Progenitor cell of endocrine pancreas (in vitro differentiated cells): ENCODE data around the gene IL34. TPM values are rescaled to one million over a fixed set of nuclear protein-coding genes. Genes with fewer than 3 reads are reported as not detected.
A peak's percentile ranks its signal among the peaks of the same experiment; 100 is the strongest.

Source experiments
- DNase-seq: peaks from one replicate; pipeline ENCODE4 v3.0.0; 2021; ENCODE audit warnings: low spot score; ENCODE audit not compliant: unreplicated experiment
- H3K27ac Mint-ChIP-seq: 2 replicates; pipeline ENCODE4 v1.8.0; 2021; ENCODE audit warnings: mild to moderate bottlenecking, moderate library complexity, mixed read lengths
- H3K27me3 Mint-ChIP-seq: 2 replicates; pipeline ENCODE4 v1.8.0; 2021; ENCODE audit warnings: mixed read lengths
- H3K36me3 Mint-ChIP-seq: 2 replicates; pipeline ENCODE4 v1.8.0; 2022; ENCODE audit warnings: mixed read lengths; ENCODE audit not compliant: insufficient read depth
- H3K4me1 Mint-ChIP-seq: 2 replicates; pipeline ENCODE4 v1.8.0; 2021; ENCODE audit warnings: low read depth, mixed read lengths
- H3K4me3 Mint-ChIP-seq: 2 replicates; pipeline ENCODE4 v1.8.0; 2021; ENCODE audit warnings: low read depth, mild to moderate bottlenecking, moderate library complexity, mixed read lengths
- H3K9me3 Mint-ChIP-seq: 2 replicates; pipeline ENCODE4 v1.8.0; 2021; ENCODE audit warnings: low read depth, mixed read lengths
- CTCF ChIP-seq: fragments of 200-600 bp; sonication (generic); IDR thresholded peaks from one replicate; pipeline ENCODE4 v1.5.0; 2021; ENCODE audit warnings: antibody characterized with exemption, mild to moderate bottlenecking; ENCODE audit not compliant: unreplicated experiment
- total RNA-seq: library from RNA; stranded (reverse); gene quantifications from 2 replicates; pipeline ENCODE4 v1.2.1, GENCODE V29; 2021

IL34 gene
- total RNA-seq, 1 donor from 2014 or later = not detected

GRCh38 chr16:70678121-70678897 is 31.9 kb downstream of the IL34 start:
- Mint-ChIP-seq H3K36me3 (peaks cover 14% of the 10 kb centered on the region), H3K9me3 (no peaks in the 10 kb centered on the region), H3K4me3 (no peak overlapping the region), H3K27me3 (no peaks in the 10 kb centered on the region), H3K4me1 (peaks cover 13% of the 10 kb centered on the region), H3K27ac (no peak overlapping the region)
- DNase-seq = no peak
- TF ChIP-seq CTCF = no peak

- TF ChIP-seq CTCF = no peak
- no peak overlapping the region for H3K27ac Mint-ChIP-seq
Observed at GRCh38 chr16:70678898-70679670, 32.7 kb downstream of the IL34 start.

GRCh38 chr16:70679671-70680494 is 33.5 kb downstream of the IL34 start:
- DNase-seq = no peak
- Mint-ChIP-seq H3K4me3 (no peak overlapping the region), H3K36me3 (peaks cover 9% of the 10 kb centered on the region), H3K27me3 (no peaks in the 10 kb centered on the region), H3K9me3 (no peaks in the 10 kb centered on the region), H3K4me1 (peaks cover 14% of the 10 kb centered on the region), H3K27ac (no peak overlapping the region)
- peak; percentile 58 for TF ChIP-seq CTCF

More at GRCh38 chr16:70678898-70679670, 32.7 kb downstream of the IL34 start:
- H3K4me1 Mint-ChIP-seq = peaks cover 14% of the 10 kb centered on the region
- peaks cover 10% of the 10 kb centered on the region for H3K36me3 Mint-ChIP-seq
- H3K27me3 Mint-ChIP-seq = no peaks in the 10 kb centered on the region
- H3K9me3 Mint-ChIP-seq = no peaks in the 10 kb centered on the region
- H3K4me3 Mint-ChIP-seq = no peak overlapping the region
- DNase-seq = no peak

GRCh38 chr16:70680495-70681381 is 34.4 kb downstream of the IL34 start:
- Mint-ChIP-seq H3K27ac (no peak overlapping the region), H3K36me3 (peaks cover 7% of the 10 kb centered on the region), H3K4me3 (no peak overlapping the region)

More at GRCh38 chr16:70680495-70681381, 34.4 kb downstream of the IL34 start:
- no peak for DNase-seq
- no peaks in the 10 kb centered on the region for H3K27me3 Mint-ChIP-seq
- TF ChIP-seq CTCF = no peak
- peaks cover 14% of the 10 kb centered on the region for H3K4me1 Mint-ChIP-seq
- H3K9me3 Mint-ChIP-seq = no peaks in the 10 kb centered on the region
